A673 (cell line): ENCODE results near the gene PHF20. TPM values are rescaled to one million over a fixed set of nuclear protein-coding genes. Genes with fewer than 3 reads are reported as not detected.

Experiments used
- BruUV-seq: library from RNA; stranded (reverse); fragments of 400-500 nt; replicated peaks from 2 replicates; lab custom pipeline; 2021; lab: Mats Ljungman, UMichigan
- CTCF ChIA-PET: fragments of 300-600 bp; sonication (Branson Sonifier 250); formaldehyde crosslinking; loops from one replicate; lab custom pipeline; 2022; ENCODE audit warnings: antibody characterized with exemption; lab: Charles Lee
- POLR2A ChIA-PET: fragments of 300-600 bp; sonication (Branson Sonifier 250); formaldehyde crosslinking; loops from one replicate; lab custom pipeline; 2022; ENCODE audit warnings: antibody characterized with exemption; ENCODE audit not compliant: low non-redundant PET; lab: Charles Lee
- DNase-seq: peaks from one replicate; pipeline ENCODE4 v3.0.0-alpha.2; 2015; ENCODE audit warnings: low spot score
- H3K27ac ChIP-seq: fragments of 200-600 bp; sonication (generic); 2 replicates; pipeline ENCODE4 v1.5.1; 2016; ENCODE audit warnings: mixed run types, low read depth, mild to moderate bottlenecking, mixed read lengths, antibody characterized with exemption, low read length; ENCODE audit not compliant: poor library complexity, severe bottlenecking
- H3K27me3 ChIP-seq: fragments of 200-600 bp; sonication (generic); replicated peaks from 2 replicates; pipeline ENCODE4 v1.6.1; 2017; ENCODE audit warnings: mixed run types, low read depth, mild to moderate bottlenecking, mixed read lengths, antibody characterized with exemption, low read length; ENCODE audit not compliant: insufficient read depth, poor library complexity
- H3K36me3 ChIP-seq: fragments of 200-600 bp; sonication (generic); 2 replicates; pipeline ENCODE4 v1.6.1; 2016; ENCODE audit warnings: mixed run types, mild to moderate bottlenecking, mixed read lengths, antibody characterized with exemption, low read length; ENCODE audit not compliant: insufficient read depth, poor library complexity, severe bottlenecking
- H3K4me1 ChIP-seq: fragments of 200-600 bp; sonication (generic); 2 replicates; pipeline ENCODE4 v1.6.1; 2017; ENCODE audit warnings: mixed run types, mild to moderate bottlenecking, mixed read lengths, antibody characterized with exemption, low read length; ENCODE audit not compliant: insufficient read depth, poor library complexity, severe bottlenecking
- H3K4me3 ChIP-seq: fragments of 200-600 bp; sonication (generic); 2 replicates; pipeline ENCODE4 v1.5.1; 2016; ENCODE audit warnings: low read depth, mixed run types, mild to moderate bottlenecking, mixed read lengths, low read length; ENCODE audit not compliant: poor library complexity, severe bottlenecking
- H3K9me3 ChIP-seq: fragments of 200-600 bp; sonication (generic); 2 replicates; pipeline ENCODE4 v1.6.1; 2016; ENCODE audit warnings: mixed run types, low read depth, mild to moderate bottlenecking, mixed read lengths, antibody characterized with exemption, low read length; ENCODE audit not compliant: poor library complexity, severe bottlenecking
- CTCF ChIP-seq: fragments of 300-800, 200-600 bp; sonication (generic); conservative IDR thresholded peaks from 2 replicates; pipeline ENCODE4 v1.5.1; 2017; ENCODE audit warnings: low read depth, mild to moderate bottlenecking, antibody characterized with exemption, low read length, moderate library complexity, mixed read lengths
- EZH2 ChIP-seq: fragments of 200-600 bp; sonication (generic); IDR thresholded peaks from 2 replicates; pipeline ENCODE4 v1.6.1; 2017; ENCODE audit warnings: borderline replicate concordance, low read depth, mild to moderate bottlenecking, mixed read lengths, antibody characterized with exemption, low read length; ENCODE audit not compliant: poor library complexity, severe bottlenecking
- intact Hi-C: fragments of 100-400 bp; cut with micrococcal nuclease; formaldehyde crosslinking; loops from one replicate; pipeline ENCODE4 v1.10.0; 2022; ENCODE audit not compliant: unreplicated experiment
- total RNA-seq: library from RNA; stranded (reverse); gene quantifications from 2 replicates; pipeline ENCODE4 v1.2.3, GENCODE V29; 2021

The PHF20 gene
- total RNA-seq, 1 experiment from 2014 or later, result 43.0 TPM

GRCh38 chr20:35734374-35734773 lies 37.4 kb upstream of the PHF20 start:
- DNase-seq, result no peak
- no peak overlapping the region for H3K4me3 ChIP-seq
- H3K36me3 ChIP-seq, result peaks cover 100% of the 10 kb centered on the region
- peaks cover 27% of the 10 kb centered on the region for H3K4me1 ChIP-seq
- no peak overlapping the region for H3K27ac ChIP-seq
- ChIA-PET POLR2A (interaction anchor here (0.7 to 1.0 kb wide), 2 partner anchors 8 to 150 kb away, joined by 3 to 4 read pairs; no protein-coding TSS in a partner anchor), CTCF (no interaction called here)
- intact Hi-C loops, result no loop called here
- BruUV-seq, result no TSS peak
- no peak for TF ChIP-seq EZH2
- no peak for TF ChIP-seq CTCF
- H3K9me3 ChIP-seq, result no peaks in the 10 kb centered on the region
- H3K27me3 ChIP-seq, result no peaks in the 10 kb centered on the region

GRCh38 chr20:35734777-35735649 lies 36.8 kb upstream of the PHF20 start:
- Histone ChIP-seq H3K27me3 (no peaks in the 10 kb centered on the region), H3K9me3 (no peaks in the 10 kb centered on the region), H3K36me3 (peaks cover 100% of the 10 kb centered on the region), H3K27ac (no peak overlapping the region), H3K4me1 (peaks cover 34% of the 10 kb centered on the region), H3K4me3 (no peak overlapping the region)
- DNase-seq, result no peak
- ChIA-PET POLR2A (interaction anchor here (0.6 to 0.7 kb wide), 5 partner anchors 8 to 149 kb away, joined by 3 to 4 read pairs (median 3); no protein-coding TSS in a partner anchor), CTCF (interaction anchor here (0.6 kb wide), 1 partner anchor 421 kb away, joined by 3 read pairs; no protein-coding TSS in a partner anchor)
- no peak for TF ChIP-seq CTCF
- TF ChIP-seq EZH2, result no peak
- intact Hi-C loops, result loop anchor here (5.0 kb wide), 1 partner anchor 33 kb away; no protein-coding TSS in a partner anchor
- no TSS peak for BruUV-seq

GRCh38 chr20:35735826-35736470 lies 35.9 kb upstream of the PHF20 start:
- no peaks in the 10 kb centered on the region for H3K9me3 ChIP-seq
- ChIA-PET CTCF (interaction anchor here (0.6 kb wide), 1 partner anchor 420 kb away, joined by 3 read pairs; no protein-coding TSS in a partner anchor), POLR2A (interaction anchor here (0.6 to 0.7 kb wide), 3 partner anchors 42 to 223 kb away, joined by 4 to 10 read pairs (median 7); no protein-coding TSS in a partner anchor)
- no peaks in the 10 kb centered on the region for H3K27me3 ChIP-seq
- H3K4me1 ChIP-seq, result peaks cover 35% of the 10 kb centered on the region
- DNase-seq, result no peak
- H3K27ac ChIP-seq, result no peak overlapping the region
- no TSS peak for BruUV-seq
- H3K4me3 ChIP-seq, result no peak overlapping the region
- intact Hi-C loops, result loop anchor here (5.0 kb wide), 1 partner anchor 34 kb away; no protein-coding TSS in a partner anchor
- peaks cover 99% of the 10 kb centered on the region for H3K36me3 ChIP-seq
- no peak for TF ChIP-seq EZH2
- TF ChIP-seq CTCF, result no peak
